Pancreas (tissue), 10 donors: Measurements from ENCODE around the gene RNPEPL1. TPM values are rescaled to one million over a fixed set of nuclear protein-coding genes. Genes with fewer than 3 reads are reported as not detected.
A peak's percentile ranks its signal among the peaks of the same experiment; 100 is the strongest.

Experiments used
- ATAC-seq, 4 donors: fragments of 200-7000 bp; cut with Tn5 transposase; one replicate each; pipeline versions ENCODE4 v1.8.0 to v1.9.1; 2020; ENCODE audit warnings: mild to moderate bottlenecking in 4 of 4, moderate library complexity in 4 of 4
- DNase-seq, 6 donors: peaks; one replicate each; pipeline ENCODE4 v3.0.0-alpha.2; 2020
- FAIRE-seq: peaks from 2 replicates; lab custom pipeline; 2012; peaks lifted over from hg19 to GRCh38; lab: Jason Lieb, UNC
- H3K27ac ChIP-seq, 4 donors: fragments of 200-600 bp; sonication (generic); 1 replicate in 3 of 4; 2 replicates in 1 of 4; pipeline versions ENCODE4 v1.5.0 to v1.8.0; 2020
- H3K27me3 ChIP-seq, 4 donors: fragments of 200-600 bp; one replicate each; pipeline ENCODE4 v1.8.0; 2021
- H3K36me3 ChIP-seq, 3 donors: fragments of 200-600 bp; sonication (generic) in 1 of 3; one replicate each; pipeline versions ENCODE4 v1.5.0 to v1.8.0; 2020 to 2021
- H3K4me1 ChIP-seq, 3 donors: fragments of 200-600 bp; one replicate each; pipeline ENCODE4 v1.8.0; 2021
- H3K4me3 ChIP-seq, 4 donors: fragments of 200-600 bp; sonication (generic) in 2 of 4; one replicate each; pipeline versions ENCODE4 v1.5.0 to v1.8.0; 2020 to 2021
- H3K9me3 ChIP-seq, 4 donors: fragments of 200-600 bp; one replicate each; pipeline ENCODE4 v1.8.0; 2021
- WGBS, 2 donors: extraction: QIAGEN DNeasy Blood & Tissue Kit; methylation state at CpG; one replicate each; pipeline ENCODE4 v1.1.7; 2013; 5-methylcytosine and 5-hydroxymethylcytosine counted together
- intact Hi-C, 3 donors: fragments of 100-400 bp; cut with DNase I; formaldehyde crosslinking; loops; one replicate each; pipeline versions ENCODE4 v1.11.1 to v1.14.2; 2022
- polyA plus RNA-seq, 2 donors: library from polyadenylated mRNA; stranded (reverse); fragments of 200-250 nt; gene quantifications; one replicate each; pipeline ENCODE4 v1.2.3, GENCODE V29; 2013
- total RNA-seq, 6 donors: library from RNA; stranded (reverse); fragmentation: NEBNext Ultra II Directional in 4 of 6; extraction: Animal tissue kit (Norgen Biotek cat#: 25700) in 4 of 6; gene quantifications; one replicate each; pipeline versions ENCODE4 v1.2.1 to v1.2.4, GENCODE V29; 2021 to 2023
- TF ChIP-seq, protein P1 (sequence below), 4 donors: fragments of 200-600 bp; sonication (generic) in 3 of 4; IDR thresholded peaks; one replicate each; pipeline versions ENCODE4 v1.5.0 to v1.8.0; 2021; ENCODE audit warnings: antibody characterized with exemption in 4 of 4
- donor health status: healthy with polysubstance abuse.
- donor health status: DM: no; HTN: no; CAD: no; lungs with moderate emphysema.
- donor health status: DM: no; HTN: no; CAD: no.
- donor health status: control.
- donor health status: control.
- donor health status: Bipolar disorder and iron deficiency.
- donor health status: DM: yes; HTN: yes; CAD: no.
- donor health status: DM: no; HTN: no; CAD: no.
- donor health status: DM: no; HTN: no; CAD: no.
- donor health status: DM: yes; HTN: yes; CAD: no.

The RNPEPL1 gene
- total and polyA plus RNA-seq, 8 donors = 37.1 to 195 (median 43.9) TPM

- 38 to 46% methylated on average over 27 of the region's 27 CpGs for WGBS, 2 donors
- Histone ChIP-seq H3K36me3 (peaks cover 0 to 23% (median 11%) of the 10 kb centered on the region in 3 donors), H3K4me3 (no peak overlapping the region), H3K27ac (peak overlapping the region; percentile 57 to 60 (median 59)), H3K27me3 (no peaks in the 10 kb centered on the region), H3K9me3 (no peaks in the 10 kb centered on the region), H3K4me1 (peaks cover 8 to 20% (median 14%) of the 10 kb centered on the region in 3 donors)
- intact Hi-C loops = no loop called here
- ATAC-seq (peak; percentile 80 to 89 (median 84)), FAIRE-seq (no peak), DNase-seq (peak; percentile 65 to 92 (median 86))
- TF ChIP-seq, protein P1, sequence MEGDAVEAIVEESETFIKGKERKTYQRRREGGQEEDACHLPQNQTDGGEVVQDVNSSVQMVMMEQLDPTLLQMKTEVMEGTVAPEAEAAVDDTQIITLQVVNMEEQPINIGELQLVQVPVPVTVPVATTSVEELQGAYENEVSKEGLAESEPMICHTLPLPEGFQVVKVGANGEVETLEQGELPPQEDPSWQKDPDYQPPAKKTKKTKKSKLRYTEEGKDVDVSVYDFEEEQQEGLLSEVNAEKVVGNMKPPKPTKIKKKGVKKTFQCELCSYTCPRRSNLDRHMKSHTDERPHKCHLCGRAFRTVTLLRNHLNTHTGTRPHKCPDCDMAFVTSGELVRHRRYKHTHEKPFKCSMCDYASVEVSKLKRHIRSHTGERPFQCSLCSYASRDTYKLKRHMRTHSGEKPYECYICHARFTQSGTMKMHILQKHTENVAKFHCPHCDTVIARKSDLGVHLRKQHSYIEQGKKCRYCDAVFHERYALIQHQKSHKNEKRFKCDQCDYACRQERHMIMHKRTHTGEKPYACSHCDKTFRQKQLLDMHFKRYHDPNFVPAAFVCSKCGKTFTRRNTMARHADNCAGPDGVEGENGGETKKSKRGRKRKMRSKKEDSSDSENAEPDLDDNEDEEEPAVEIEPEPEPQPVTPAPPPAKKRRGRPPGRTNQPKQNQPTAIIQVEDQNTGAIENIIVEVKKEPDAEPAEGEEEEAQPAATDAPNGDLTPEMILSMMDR (IDR thresholded peaks at IDR 0.05) = peak; percentile 21 to 39 (median 31)
These were observed 11.7 kb downstream of the RNPEPL1 start for GRCh38 chr2:240579771-240580614.

- no peaks in the 10 kb centered on the region for H3K9me3 ChIP-seq
- H3K27me3 ChIP-seq = no peaks in the 10 kb centered on the region
- peaks cover 0 to 6% (median under 1%) of the 10 kb centered on the region in 3 donors for H3K36me3 ChIP-seq
- TF ChIP-seq, protein P1 (IDR thresholded peaks at IDR 0.05) = no peak
- no peak overlapping the region for H3K27ac ChIP-seq
- intact Hi-C loops = no loop called here
- H3K4me3 ChIP-seq = no peak overlapping the region
- no peak for DNase-seq
- WGBS, 2 donors = 94% methylated on average over 5 of the region's 5 CpGs
- peaks cover 12 to 26% (median 18%) of the 10 kb centered on the region in 3 donors for H3K4me1 ChIP-seq
- ATAC-seq = no peak
- no peak for FAIRE-seq
These were observed 13.5 kb downstream of the RNPEPL1 start for GRCh38 chr2:240581811-240582210.

DNA sequence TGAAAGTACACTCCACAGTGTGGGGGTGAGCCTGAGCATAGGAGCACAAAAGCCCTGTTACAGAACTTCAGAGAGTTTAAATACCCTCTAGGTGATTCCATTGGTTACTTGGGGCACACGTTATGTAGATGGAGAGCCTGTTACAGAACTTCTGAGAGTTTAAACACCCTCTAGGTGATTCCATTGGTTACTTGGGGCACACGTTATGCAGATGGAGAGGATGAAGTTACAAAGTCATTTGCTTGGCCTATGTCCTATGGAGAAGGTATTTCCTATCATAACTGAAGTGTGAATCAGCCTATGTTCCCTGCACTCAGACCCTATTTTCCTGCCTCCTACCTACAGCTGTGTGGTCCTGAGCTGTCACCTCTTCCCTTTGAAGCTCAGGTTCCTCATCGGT is 14.5 kb downstream of the RNPEPL1 start:
- Histone ChIP-seq H3K9me3 (no peaks in the 10 kb centered on the region), H3K4me3 (no peak overlapping the region)

DNA sequence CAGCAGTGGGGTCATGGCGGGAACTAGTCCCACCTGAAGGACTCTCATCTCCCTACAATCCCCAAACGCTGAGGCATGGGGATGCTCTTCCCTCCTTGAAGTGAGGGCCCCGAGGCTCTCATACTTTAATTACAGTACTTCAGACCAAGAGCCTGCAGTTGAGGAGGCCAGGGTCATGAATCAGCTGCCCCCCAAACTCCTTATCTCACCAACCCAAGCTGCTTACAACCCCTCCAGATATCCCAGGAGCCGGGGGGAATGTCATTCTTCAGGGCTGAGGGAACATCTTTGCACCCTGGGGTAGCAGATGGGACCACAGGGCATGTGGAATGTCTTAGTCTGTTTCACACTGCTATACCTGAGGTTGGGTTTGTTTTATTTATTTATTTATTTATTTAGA is 15.5 kb downstream of the RNPEPL1 start:
- intact Hi-C loops = no loop called here
- WGBS, 2 donors = 82 to 91% methylated on average over 4 of the region's 4 CpGs
- Histone ChIP-seq H3K27ac (no peak overlapping the region), H3K4me1 (peaks cover 18 to 38% (median 21%) of the 10 kb centered on the region in 3 donors), H3K4me3 (no peak overlapping the region), H3K36me3 (no peaks in the 10 kb centered on the region), H3K27me3 (no peaks in the 10 kb centered on the region), H3K9me3 (no peaks in the 10 kb centered on the region)
- ATAC-seq (no peak), DNase-seq (no peak), FAIRE-seq (no peak)
- TF ChIP-seq, protein P1 (IDR thresholded peaks at IDR 0.05) = no peak

More for the DNA sequence above, 14.5 kb downstream of the RNPEPL1 start:
- intact Hi-C loops = no loop called here
- ATAC-seq (no peak), FAIRE-seq (no peak), DNase-seq (no peak)
- TF ChIP-seq, protein P1 (IDR thresholded peaks at IDR 0.05) = no peak
- Histone ChIP-seq H3K4me1 (peaks cover 18 to 32% (median 18%) of the 10 kb centered on the region in 3 donors), H3K36me3 (no peaks in the 10 kb centered on the region), H3K27ac (no peak overlapping the region), H3K27me3 (no peaks in the 10 kb centered on the region)
- 83 to 86% methylated on average over 3 of the region's 3 CpGs for WGBS, 2 donors
